Kidney tubule cell (primary cell): ENCODE measurements around the gene MECR.

Source experiments
- DNase-seq: peaks from one replicate; pipeline ENCODE4 v3.0.0-alpha.2; 2018; ENCODE audit warnings: low spot score

The MECR gene

DNA sequence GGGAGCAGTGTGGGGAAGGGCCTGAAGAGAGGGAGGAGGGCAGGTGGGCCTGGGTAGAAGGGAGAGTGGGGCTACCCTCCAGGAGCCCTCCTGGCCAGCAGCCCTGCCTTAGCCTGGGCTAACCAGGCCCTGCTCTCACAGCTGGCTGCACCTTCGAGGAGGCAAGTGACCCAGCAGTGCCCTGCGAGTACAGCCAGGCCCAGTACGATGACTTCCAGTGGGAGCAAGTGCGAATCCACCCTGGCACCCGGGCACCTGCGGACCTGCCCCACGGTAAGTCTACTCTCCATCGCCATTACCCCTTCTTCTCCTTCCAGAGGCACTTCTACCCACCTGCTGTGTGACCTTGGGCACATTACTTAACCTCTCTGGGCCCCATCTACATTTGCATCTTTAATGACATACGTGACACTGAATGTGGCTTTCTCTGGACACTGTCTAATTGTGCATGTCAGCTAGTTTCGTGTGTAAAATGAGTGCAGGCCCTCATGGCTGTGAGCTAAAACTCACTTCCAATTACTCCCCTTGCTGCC lies 24.5 kb upstream of the MECR start:
- no peak for DNase-seq

DNA sequence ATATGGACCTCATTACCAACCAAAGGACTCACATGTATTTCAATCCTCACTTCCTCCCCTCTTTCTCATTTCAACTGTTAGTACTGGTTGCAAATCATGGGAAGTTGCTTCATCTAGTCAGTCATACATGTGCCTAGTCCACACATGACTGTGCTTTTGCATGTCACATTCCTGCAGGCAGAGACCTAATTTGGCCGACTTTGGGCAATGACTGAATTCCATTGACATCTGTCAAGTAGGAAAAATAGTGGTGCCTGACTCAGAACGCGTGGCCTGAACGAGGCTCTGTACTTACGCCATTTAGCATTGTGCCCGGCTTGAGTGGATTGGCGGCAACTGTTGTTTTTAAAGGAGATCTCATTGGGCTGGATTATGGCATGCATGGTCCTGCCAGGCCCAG lies 23.6 kb upstream of the MECR start:
- no peak for DNase-seq

DNA sequence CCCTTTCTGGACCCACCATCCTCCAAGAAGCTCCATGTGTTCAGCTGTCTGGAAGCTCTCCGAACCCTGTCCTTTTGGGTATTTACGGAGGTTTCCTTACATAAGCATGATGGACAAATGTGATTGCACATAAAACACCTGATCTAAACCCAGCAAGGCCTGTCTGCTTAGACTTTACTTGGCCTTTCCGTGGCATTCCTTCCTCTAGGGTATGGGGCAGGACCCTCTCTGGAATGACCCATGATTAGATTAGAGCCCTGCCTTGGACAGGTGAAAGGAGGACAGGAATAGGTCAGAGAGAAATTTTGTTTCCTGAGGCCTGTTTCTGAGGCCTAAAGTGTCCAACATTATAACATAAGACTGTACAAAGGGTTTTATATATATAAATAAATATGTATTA lies 22.4 kb upstream of the MECR start:
- DNase-seq: no peak

DNA sequence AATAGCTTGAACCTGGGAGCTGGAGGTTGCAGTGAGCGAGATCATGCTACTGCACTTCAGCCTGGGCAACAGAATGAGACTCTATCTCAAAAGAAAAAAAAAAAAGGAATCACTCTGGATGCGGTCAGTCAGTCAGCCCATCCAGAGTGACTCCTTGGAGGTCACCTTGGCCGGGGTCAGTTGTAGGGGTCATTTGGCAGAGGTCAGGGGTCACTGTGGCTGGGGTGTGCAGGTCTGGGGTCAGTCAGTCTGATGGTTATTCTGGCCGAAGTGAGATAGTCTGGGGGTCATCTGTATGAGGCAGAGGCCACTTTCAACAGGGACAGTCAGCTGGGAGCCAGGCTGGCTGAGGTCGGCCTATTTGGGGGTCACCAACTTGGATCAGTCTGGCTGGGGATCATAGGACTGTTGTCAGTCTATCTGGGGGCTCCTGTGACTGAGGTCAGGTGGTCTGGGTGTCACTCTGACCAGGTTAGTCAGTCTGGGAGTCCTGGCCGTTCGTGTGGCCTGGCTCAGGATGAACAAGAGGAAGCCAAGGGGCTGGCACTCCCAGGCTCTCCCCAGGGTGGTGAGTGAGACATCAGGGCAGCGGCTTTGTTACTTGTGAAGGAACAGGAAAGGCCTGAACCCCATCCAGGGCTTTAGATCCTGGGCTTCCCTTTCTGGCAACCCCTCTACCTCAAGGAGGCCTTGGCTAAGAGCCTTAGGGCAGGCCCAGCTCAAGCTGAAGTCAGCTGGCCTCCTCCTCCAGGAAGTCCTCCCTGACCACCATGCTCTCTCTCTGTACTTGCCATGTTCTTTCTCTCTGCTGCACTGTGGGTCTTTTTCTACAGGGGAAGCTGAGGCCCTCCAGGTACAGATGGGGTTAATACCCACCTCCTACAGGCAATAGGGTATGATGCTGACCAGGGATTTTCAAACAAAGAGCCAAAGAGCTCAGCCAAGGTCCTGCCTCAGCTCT lies 20.7 kb upstream of the MECR start:
- DNase-seq: no peak

DNA sequence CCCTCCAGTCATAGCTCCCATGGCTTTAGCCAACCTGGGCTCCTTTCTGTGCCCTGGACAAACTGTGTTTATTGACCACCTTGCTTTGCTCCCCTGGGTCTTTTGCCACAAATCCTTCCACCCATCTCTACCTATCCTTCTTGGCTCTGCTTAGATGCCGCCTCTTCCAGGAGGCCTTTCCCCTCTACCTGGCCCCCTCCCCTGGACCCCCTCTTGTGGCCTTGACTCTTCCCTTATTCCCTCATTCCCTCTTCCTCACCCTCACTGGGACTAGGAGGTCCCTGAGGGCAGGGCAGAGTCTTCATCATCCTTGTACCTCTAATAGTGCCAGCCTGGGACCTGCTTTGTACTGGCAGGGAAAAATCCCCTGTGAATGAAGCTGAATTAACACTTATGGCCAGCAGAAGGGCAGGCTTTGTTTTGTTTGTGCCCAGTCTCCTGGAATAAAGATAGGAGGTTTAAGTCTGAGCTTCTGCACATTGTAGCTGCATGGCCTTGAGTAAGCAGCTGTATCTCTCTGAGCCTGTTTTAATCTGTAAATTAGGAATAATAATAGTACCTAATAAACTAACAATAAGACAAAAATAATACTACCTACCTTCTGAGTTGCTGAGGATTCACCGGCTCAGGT lies 19.3 kb upstream of the MECR start:
- DNase-seq: no peak

DNA sequence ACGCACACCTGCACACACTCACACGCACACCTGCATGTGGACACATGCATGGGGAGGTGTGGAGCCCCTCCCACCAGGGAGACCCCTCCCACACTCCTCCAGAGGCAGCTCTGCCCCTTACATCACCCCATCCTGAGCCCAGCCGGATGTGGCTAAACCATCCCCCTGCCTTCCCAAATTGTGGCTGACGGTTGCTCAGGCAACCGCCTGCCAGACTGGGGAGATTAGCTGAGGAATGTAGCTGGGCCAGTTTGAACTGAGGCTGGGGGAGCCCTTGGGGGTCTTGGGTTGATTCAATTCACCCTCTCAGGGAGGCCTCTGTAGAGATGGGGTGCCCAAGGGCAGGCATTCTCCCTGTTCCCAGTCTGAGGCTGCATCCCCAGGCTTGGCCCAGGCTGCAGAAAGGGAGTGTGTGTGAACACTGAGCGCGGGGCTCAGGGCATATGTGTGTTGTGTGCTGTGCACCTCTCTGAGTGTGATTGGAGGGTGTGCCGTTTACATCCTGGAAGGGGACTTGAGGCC lies 18.5 kb upstream of the MECR start:
- DNase-seq: peak; percentile 23

DNA sequence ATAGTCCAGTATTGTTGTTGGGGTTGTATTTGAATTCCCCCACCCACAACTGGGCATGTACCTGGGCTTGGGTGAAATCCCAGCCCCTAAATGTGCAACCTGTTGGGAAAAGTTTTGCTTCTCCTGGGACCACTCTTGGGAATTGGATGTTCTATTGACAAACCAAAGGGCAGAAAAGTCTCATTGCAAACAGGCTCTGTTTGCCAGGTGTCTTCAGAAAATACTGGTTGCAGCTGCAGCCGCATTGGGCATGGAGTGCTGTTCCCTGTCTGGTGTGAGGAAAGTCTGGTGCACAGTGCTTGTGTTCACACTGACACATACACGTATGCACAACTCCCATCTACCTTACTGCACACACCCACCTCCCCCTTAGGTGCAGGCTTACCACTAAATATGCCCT lies 17.7 kb upstream of the MECR start:
- no peak for DNase-seq

DNA sequence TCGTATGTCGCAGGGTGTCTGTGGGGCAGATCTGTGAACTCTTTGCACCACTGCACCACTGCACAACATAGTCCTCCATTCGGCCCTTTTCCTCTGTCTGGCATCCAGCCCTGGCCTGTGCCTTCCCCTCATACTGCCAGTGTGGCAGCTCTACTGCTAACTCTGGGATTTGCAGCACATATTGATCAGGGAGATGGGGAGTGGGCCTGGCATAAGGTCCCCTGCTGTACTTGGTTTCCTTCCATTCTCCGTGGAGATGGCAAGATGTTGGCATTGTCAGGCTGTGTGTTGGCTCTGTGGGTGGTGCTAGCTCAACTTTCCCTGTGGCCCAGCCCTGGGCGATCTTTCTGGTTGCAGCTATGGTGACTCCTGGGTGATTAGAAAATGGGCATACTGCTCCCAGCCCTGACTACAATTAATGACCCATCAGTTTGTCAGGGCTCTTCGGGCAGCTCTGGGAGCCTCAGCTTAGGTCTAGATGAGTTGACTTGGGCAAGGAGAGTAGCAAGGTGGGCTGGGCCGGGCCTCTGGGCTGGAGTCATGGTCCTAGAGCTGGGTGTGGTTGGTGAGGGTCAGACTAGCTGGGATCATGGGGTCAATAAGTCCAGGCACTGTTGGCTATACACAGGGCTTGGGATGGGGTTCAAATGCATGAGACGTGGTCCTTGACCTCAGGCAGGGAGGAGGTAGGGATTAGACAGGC lies 17.0 kb upstream of the MECR start:
- DNase-seq: no peak

DNA sequence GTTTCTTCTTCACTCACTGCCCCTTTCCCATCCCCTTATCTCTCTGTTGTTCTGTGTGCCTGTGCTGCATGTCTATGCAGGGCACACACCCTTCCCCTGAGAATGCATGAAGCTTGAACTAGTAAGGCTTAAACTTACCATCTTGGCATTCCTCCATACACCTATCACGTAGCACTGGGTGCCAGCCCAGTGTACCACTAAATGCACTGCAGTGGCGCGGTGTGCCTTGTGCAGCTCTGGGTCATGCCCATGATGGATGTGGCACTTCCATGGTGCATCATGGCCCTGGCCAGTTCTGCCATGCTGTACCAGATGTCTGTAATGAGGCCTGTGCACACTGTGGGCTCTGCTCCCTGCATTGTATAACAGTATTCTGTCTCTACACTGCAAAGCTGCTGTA lies 16.3 kb upstream of the MECR start:
- DNase-seq: no peak

DNA sequence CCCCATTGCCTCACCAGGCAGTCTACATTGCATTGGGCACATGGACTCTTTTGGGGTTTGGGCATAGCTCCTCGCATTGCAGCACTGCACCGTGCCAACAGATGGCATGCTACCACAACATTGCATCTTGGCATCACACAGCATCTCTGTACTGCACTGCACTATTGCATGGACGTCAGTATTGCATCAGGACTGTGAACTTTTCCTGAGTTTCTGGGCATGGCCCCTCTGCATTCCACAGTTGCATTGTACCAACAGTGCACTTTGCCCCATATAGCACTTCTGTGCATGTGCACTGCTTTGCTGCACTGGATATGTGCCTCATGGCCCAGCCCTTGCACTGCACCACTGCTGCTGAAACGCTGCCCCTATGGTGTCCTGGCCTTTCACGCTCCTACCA lies 15.1 kb upstream of the MECR start:
- peak; percentile 29 for DNase-seq

DNA sequence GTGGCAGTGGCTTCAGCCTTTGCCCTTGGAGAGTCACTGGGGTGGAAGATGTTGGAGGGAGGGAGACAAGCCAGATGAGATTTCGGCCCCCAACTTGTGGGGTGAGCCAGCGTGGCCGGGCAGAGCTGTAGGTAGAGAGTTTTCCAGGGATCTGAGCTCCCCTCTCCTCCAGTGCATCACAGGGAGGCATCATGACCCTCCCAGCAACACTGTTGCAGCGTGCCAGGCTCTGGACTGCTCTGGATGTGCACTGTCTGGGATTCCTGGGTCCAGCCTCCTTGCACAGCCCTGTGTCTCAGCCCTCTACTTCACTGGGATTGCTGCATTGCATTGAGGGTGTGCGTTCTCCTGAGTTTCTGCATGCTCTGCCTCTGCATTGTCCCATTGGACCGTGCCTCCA lies 14.5 kb upstream of the MECR start:
- no peak for DNase-seq

DNA sequence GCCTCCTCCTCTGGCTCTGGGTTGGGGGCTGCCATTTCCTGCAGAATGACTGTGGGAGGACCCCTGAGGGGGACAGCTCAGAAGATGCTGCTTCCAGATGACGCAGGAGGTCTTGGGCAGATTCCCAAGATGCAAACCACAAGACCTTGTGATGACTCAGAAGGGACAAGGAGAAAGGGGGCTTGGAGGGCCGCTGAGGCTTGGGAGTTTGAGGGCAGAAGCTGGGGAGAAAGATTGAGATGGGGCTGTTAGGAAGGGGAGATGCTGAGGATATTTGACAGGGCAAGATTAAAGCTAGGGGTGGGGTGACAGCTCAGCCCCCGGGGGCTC lies 13.1 kb upstream of the MECR start:
- no peak for DNase-seq

DNA sequence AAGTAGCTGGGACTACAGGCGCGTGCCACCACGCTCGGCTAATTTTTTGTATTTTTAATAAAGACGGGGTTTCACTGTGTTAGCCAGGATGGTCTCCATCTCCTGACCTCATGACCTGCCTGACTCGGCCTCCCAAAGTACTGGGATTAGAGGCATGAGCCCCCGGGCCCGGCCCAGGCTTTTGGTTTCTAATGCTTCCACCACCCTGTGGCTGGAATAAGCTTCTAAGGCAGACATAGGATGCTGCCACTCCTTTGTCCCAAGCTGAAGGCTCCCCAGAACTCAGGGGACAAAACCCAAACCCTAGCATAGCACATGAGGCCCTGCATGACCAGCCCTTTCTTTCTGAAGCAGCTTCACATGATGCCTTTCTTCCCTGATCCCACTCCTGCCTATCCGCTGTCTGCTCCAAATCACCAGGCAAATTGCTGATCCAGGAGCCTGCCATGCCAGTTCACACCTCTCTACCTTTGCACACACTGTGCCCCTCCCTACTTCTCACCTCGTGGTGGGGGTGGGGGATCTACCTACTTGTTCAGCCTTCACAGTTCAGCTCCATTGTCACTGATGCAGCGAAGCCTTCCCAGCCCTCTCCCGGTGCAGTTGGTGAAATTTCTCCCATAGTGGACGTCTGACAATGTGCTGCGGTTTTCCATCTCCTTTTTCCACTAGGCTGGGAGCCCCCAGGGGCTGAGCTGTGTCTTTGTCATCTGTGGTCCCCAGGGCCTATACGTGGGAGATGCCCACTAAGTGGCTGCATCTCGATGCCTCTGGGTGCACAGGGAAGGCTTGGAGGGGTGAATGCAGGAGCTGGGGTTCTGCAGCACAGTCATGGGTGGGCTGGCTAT lies 12.5 kb upstream of the MECR start:
- DNase-seq: no peak

DNA sequence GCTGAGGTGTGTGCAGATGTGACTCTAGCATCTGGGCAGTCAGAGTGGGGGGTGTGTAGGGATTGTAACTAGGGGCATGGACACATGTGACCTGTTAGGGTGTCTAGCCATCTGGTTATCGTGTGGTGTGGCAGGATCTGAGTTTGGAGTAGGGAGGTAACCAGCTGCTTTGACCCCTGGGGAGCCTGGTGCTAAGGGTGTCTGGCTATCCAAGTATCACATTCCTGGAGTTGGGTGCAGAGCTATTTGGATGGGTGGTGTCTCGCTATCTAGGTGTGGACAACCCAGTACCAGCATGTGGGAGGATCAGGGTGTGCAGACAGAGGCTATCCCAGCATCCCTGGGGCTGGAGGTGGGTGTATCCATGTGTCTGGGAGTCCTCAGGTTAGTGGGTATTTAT lies 10.3 kb upstream of the MECR start:
- no peak for DNase-seq

DNA sequence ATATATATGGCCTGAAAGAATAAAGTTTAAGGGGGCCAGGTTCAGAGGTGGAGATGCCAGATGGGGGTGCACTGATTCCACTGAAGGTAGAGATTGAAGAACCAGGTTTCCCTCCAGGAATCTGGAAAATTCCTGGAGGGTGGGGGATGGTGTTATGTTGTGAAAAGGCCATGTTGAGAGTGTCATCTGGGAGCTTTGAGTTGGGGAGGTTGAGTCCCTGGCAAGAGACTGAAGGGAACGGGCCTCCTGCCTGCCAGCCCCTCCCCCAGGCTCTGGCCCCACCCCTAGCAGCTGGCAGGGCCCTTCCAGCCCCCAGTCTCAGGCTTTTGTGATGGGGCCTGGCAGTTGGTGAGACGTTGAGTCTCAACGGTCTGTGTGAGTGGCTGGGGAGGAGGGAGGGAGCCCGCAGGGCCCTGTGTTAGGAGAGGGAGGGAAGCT lies 9.7 kb upstream of the MECR start:
- DNase-seq: no peak

DNA sequence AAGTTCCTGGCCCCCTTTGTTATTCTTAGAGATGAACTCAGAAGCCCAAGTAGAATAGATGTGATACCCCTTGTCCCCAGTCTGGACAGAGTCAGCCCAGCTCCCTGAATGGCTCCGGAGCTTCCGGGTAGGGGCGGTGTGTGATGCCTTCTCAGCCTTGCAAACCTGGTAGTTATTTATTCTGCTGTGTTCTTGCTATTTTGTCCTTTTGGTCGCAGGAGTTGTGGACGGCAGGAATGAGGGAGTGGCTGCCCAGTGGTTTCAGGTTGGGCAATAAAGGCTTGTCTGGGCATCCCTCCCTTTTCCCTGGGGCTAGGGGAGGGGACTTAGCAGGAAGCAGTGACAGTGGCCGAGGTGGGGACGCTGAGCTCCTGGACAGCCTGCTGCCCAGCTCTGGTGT lies 8.4 kb upstream of the MECR start:
- peak; percentile 63 for DNase-seq

DNA sequence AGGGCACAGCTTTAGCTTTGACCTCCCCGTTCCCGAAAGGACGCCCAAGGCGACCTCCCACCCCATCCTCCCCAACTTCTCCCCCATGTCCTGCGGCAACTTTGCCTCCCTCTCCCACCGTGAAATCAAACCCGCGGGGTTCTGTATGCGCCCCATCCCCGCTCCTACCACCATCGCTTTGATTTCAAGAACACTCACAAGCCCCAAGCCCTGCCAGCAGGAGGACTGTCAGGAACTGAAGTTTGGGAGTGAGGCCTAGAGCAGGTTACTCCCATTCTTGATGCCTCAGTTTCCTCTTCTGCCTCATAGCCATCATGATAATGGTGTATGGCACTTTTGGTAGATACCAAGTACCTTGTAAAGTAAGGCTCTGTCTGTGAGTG lies 7.9 kb upstream of the MECR start:
- DNase-seq: no peak

DNA sequence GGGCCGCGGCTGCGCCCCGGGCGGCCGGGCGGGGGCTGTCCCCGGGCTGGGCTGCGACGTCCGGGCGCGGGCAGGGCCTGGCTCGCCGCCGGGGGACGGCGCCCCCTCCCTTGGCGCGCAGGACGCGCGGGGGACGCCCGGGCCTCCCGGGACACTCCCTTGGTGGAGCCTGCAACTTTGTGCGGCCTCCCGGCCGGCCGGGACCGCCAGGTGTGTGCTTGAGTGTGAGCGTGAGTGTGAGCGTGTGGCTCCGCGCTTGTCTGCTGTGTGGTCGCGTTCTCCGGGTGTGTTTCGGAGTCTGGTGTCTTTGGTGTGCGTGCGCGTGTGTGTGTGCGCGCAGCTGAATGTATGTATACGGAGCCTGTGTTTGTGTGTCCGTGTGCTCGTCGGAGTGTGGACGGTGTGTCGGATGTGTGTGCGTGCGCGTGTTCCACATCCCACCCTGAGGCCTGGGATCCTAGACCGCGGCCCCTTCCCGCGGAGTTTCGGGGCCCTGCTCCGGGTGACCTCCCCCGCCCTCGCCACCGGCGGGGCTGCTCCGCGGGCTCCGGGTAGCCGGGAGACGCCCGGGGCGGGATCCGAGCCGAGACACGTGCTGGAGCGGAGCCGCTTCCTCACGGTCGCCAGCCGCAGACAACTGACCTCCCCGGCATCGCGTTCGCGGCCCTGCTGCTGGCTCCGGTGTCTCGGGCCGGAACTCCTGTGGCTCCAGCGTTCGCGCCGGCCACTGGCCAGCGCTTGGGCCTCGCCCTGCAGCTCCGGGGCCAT lies 7.3 kb upstream of the MECR start:
- DNase-seq: peak; percentile 20

DNA sequence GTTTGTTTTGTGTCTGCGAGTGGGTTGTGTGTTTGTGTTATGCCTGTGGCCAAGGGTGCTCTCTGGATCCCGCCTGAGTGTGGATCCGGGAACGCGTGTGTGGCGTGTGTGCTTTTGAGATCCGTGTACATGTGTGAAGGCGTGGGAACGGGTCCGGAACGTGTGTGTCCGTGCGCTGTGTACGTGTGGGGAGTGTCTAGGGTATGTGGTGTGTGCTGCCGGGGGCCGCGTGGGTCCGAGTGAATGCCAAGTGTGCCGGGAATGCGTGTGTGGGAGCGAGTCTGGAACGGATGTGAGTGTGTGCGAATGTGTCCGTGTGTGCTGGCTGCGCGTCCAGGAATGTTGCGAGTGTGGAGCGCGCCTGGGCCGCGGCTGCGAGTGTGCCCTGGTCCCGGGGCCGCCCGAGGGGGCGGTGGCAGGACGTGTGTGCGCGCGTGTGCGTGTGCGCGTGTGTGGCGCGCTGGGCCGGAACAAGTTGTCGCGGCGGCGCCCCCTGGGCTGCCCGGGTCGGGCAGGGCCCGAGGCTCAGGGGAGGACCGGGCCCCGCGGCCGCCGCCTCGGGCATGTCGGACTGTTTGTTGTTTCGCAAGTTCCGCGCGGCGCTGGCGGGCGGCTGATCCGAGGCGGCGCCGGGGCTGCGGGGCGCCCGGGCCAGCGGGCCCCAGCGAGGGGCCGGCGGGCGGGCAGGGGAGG lies 6.5 kb upstream of the MECR start:
- peak; percentile 46 for DNase-seq

DNA sequence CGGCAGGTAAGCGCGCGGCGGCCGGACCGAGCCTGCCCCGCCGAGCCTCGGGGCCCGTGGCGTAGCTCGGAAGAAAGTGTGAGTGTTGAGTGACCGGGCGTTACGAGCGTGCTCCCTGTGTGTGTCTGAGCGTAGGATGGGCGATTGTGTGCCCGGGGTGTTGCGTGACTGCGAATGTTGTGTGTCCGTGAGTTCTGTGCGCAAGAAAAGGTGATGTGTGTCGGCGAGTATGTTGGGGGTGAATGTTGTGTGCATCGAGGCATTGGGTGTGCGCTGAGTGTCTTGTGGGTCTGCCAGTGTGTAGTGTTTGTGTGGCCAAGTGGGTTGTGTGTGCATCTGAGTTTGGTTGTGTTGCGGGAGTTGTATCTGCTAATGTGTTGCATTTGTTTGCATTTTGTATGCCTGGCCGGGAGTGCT lies 6.0 kb upstream of the MECR start:
- DNase-seq: no peak
